AG09309 (cell line): ENCODE results near the gene COG6.
A peak's percentile ranks its signal among the peaks of the same experiment; 100 is the strongest.

Experiments
- DNase-seq: peaks from one replicate; pipeline ENCODE4 v3.0.0-alpha.2; 2010; ENCODE audit warnings: low read depth
- H3K4me3 ChIP-seq: 2 replicates; pipeline ENCODE4 v1.5.1; 2011; ENCODE audit warnings: mild to moderate bottlenecking, low read depth, low read length, moderate library complexity; ENCODE audit not compliant: control insufficient read depth
- TF ChIP-seq, protein P1 (sequence below): IDR thresholded peaks from 2 replicates; pipeline ENCODE4 v1.5.1; 2011; ENCODE audit warnings: mild to moderate bottlenecking, low read depth, low read length, inconsistent platforms; ENCODE audit not compliant: insufficient read depth, control insufficient read depth; ENCODE audit errors: missing control alignments

Gene COG6

DNA sequence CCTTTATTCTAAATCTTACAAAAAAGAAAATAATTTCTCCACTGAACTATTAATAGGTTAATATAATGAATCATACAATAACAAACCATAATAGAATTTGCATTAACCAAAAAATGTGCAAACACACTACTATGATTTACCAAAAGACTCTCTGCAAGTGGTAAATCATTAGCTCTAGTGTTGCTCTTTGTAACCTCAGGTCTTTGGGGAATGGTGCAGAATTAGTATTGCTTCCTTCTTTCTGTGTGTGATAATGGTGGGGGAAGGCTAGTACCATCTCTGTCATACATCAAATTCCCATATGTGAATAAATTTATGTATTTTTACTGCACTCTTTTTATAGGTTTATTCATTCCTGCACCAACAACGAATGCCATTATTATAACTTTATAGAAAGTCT, 105.1 kb downstream of the COG6 start:
- DNase-seq, result no peak
- TF ChIP-seq, protein P1, sequence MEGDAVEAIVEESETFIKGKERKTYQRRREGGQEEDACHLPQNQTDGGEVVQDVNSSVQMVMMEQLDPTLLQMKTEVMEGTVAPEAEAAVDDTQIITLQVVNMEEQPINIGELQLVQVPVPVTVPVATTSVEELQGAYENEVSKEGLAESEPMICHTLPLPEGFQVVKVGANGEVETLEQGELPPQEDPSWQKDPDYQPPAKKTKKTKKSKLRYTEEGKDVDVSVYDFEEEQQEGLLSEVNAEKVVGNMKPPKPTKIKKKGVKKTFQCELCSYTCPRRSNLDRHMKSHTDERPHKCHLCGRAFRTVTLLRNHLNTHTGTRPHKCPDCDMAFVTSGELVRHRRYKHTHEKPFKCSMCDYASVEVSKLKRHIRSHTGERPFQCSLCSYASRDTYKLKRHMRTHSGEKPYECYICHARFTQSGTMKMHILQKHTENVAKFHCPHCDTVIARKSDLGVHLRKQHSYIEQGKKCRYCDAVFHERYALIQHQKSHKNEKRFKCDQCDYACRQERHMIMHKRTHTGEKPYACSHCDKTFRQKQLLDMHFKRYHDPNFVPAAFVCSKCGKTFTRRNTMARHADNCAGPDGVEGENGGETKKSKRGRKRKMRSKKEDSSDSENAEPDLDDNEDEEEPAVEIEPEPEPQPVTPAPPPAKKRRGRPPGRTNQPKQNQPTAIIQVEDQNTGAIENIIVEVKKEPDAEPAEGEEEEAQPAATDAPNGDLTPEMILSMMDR, result no peak
- H3K4me3 ChIP-seq, result no peak overlapping the region

DNA sequence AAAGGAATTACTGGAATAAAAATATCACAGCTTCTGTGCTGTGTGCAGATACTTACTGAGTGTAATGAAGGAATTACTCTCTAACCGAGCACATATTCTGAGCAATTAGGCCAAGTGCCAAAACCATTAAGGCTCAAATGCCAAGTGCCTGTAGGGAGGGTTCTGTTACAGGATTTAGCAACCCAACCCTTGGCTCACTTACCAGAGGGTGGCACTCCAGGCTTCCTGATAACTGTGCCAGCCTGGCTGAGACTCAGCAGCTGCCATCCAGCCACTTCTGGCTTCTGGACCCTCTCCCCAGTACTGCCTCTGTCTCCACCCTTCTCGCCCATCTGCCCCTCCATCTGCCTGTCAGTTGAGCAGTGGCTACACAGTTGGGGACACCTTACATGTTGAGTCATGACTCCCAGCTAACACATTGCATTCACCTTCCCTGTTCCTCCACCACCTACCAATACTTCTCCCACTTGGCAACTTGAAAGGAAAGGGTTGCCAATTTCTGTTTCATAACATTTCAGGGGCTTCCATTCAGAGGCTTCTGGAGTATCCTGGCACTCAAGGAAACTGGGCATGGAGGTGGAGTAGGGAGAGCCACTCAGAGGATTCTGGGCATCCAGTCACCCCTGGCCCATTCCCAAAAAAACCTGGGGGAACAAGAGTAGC, 110.5 kb downstream of the COG6 start:
- DNase-seq, result no peak
- no peak overlapping the region for H3K4me3 ChIP-seq
- TF ChIP-seq, protein P1, result peak; percentile 49

DNA sequence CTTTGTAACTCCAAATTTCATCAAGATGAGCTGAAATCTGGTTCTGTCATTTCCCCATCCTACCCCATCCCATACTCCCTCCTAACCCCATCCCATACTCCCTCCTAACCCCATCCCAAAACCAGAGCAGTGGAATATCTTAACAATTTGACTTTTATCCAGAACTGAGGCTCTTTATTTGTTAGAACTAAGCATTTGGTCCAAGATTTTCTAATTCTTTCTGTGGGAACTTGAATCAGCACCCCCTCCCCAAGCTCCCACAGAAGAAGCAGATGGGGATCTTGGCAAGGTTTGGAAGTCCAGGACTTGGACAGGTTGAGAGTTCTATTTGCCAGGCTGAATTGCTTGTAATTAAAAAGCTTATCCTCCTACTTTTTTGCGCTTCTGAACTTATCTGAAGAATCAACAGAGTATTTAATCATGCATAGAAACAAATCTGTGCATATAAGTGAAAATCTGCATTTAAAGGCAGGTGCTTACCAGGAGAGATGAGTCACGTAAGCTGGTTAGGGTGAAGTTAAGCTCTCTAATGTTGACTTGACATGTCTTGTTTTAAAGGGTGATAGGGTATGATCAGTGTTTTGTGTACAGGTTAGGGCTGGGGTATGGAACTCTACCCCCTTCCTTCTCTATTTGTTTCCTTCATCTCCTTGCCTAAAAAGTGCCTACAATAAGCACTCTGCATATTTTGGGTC, 111.1 kb downstream of the COG6 start:
- DNase-seq, result no peak
- no peak overlapping the region for H3K4me3 ChIP-seq
- TF ChIP-seq, protein P1, result no peak

DNA sequence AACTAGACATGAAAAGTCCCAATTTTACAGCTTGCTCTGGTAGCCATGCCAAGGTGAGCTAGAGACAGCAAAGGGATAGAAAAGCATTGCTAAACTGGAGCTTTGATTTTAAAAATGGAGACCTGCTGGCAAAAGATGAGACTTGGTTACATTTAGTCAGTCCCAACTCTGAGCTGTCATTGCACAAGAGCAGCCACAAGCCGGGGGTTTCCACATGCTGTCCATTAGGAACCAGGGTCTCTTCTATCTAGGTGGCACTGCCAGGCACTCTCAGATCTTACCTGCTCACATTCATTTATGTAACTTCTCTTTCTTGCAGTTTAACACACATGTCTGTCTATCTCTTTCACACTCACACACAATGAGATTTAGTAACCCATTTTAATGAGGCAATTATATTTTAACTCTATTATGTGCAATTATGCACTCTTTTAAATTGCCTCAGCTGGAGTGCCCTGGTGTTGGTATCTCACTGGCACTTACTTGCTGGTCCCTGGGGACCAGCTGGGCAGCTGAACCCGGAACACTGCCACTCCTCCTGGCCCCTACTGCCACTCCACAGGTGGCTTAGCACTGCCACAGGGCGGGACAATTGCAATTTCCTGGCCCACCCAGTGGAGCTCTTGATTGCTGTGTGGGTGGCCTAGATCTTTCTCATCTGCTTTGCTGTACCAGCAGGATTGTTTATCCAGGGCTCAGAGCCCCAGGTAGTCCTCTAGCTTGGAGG, 112.5 kb downstream of the COG6 start:
- TF ChIP-seq, protein P1, result no peak
- DNase-seq, result no peak
- no peak overlapping the region for H3K4me3 ChIP-seq

DNA sequence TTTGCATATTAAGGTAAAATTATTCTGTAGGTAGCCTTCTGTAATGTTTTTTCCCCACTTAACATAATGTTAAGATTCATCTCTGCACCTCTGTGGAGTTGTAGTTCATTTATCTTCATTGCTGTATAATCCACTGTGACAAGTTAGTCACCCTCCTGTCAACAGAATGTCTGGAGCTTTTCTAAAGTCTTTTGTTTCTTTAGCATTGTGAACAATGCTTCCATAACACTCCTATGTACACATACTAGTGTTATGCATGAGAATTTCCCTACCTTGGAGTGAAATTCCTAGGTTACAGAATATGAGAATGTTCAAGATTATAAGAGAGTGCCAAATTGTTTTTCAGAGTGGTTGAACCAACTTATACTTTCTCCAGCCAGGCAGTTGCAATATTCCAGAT, 113.5 kb downstream of the COG6 start:
- no peak for DNase-seq
- H3K4me3 ChIP-seq, result no peak overlapping the region
- TF ChIP-seq, protein P1, result no peak

DNA sequence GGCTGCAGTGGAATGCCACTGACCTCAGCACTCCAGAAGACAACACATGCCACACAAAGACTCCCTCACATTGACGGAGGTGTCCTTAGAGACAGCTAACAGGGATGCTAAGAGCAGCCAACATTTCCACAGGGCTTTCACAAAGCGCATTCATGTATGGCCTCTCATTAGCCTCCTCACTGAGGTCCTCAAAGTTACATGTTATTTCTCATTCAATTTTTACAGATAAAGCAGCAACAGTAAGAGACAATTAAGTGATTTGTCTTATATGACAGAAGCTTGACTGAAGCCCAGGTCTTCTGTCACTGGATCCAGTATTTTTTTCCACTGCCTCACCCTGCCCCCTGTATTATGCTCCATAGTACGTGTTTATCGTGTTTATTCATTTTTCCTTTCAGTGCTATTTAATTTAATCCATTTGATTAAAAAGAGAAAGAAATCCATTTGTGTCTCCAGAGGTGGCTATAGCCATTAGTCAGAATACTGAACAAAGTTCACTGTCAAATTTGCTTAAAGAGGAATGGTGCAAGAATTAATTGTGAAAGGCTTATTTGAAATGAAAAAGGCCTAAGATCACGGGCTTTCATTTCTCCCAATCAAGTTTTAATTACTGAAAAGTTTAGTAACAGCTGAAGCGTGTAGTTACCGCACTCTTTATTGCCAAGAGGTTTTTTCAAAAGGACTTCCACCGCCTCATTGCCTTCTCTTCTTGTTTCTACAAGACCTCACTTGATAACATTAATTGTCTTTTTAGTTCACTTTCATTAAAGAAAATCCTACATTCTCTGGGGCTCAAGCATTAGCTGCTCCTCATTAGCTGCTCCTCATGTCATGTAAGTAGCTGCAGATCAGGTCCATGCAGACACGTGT, 115.0 kb downstream of the COG6 start:
- no peak overlapping the region for H3K4me3 ChIP-seq
- DNase-seq, result no peak
- TF ChIP-seq, protein P1, result no peak
